CD4-positive, alpha-beta T cell treated with Interleukin-2 at 100 ng/mL for 4 hours (primary cell): ENCODE data around the gene DPP8.

ENCODE experiments used
- DNase-seq: peaks from one replicate; pipeline ENCODE4 v3.0.0-alpha.2; 2020; ENCODE audit warnings: low spot score

The DPP8 gene

GRCh38 chr15:65423976-65424679, 93.4 kb downstream of the DPP8 start:
- DNase-seq = no peak

- DNase-seq = no peak
These were observed 94.1 kb downstream of the DPP8 start for GRCh38 chr15:65423150-65423975.

- no peak for DNase-seq
These were observed 95.9 kb downstream of the DPP8 start for GRCh38 chr15:65421360-65422215.

- DNase-seq = no peak
These were observed 96.5 kb downstream of the DPP8 start for GRCh38 chr15:65420975-65421359.

GRCh38 chr15:65418596-65418995, 98.9 kb downstream of the DPP8 start:
- DNase-seq = no peak

- DNase-seq = no peak
These were observed 100.6 kb downstream of the DPP8 start for GRCh38 chr15:65416845-65417416.

GRCh38 chr15:65414841-65415621, 102.5 kb downstream of the DPP8 start:
- DNase-seq = no peak

- DNase-seq = no peak
These were observed 103.7 kb downstream of the DPP8 start for GRCh38 chr15:65413760-65414144.

GRCh38 chr15:65413051-65413759, 104.3 kb downstream of the DPP8 start:
- DNase-seq = no peak

GRCh38 chr15:65412556-65412955, 104.9 kb downstream of the DPP8 start:
- no peak for DNase-seq

- DNase-seq = no peak
These were observed 105.9 kb downstream of the DPP8 start for GRCh38 chr15:65411465-65412071.

GRCh38 chr15:65410972-65411371, 106.5 kb downstream of the DPP8 start:
- no peak for DNase-seq

- DNase-seq = no peak
These were observed 107.5 kb downstream of the DPP8 start for GRCh38 chr15:65410036-65410435.

GRCh38 chr15:65409036-65409631, 108.4 kb downstream of the DPP8 start:
- DNase-seq = no peak

- no peak for DNase-seq
These were observed 109.0 kb downstream of the DPP8 start for GRCh38 chr15:65408324-65409035.

- no peak for DNase-seq
These were observed 111.0 kb downstream of the DPP8 start for GRCh38 chr15:65406424-65407000.

GRCh38 chr15:65405791-65406423, 111.6 kb downstream of the DPP8 start:
- DNase-seq = no peak

GRCh38 chr15:65404186-65404872, 113.2 kb downstream of the DPP8 start:
- no peak for DNase-seq
